HG02678 (cell line): Measurements from ENCODE around the gene VEZF1.
"Not testable (repeated sequence)": the region's sequence is repeated elsewhere in the genome, so short reads cannot be mapped to it uniquely, and the experiment has no call there.

Experiments
- ATAC-seq: cut with Tn5 transposase; IDR thresholded peaks from one replicate; pipeline ENCODE4 v1.9.1; 2021; ENCODE audit warnings: mild to moderate bottlenecking, moderate library complexity; ENCODE audit not compliant: unreplicated experiment

VEZF1 gene

DNA sequence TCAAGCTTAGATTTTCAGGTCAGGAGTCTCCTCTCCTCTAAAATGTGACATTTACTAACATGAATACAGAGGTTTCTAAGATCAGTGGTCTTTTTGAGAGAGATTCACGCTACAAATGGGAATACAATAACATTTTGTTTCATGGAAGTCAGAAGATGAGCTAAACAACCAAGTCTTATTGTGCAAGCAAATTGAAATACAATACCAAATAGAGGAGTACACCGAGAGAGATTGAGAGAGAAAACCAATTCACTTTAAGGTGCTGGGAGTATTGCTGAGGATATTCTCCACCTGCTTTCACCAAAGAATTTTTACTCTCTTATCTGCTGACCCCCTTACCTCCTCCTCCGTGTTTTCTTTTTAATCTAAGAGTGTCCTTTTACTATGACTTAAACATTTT lies 11.5 kb downstream of the VEZF1 start:
- ATAC-seq: no peak

- no peak for ATAC-seq
These were observed 13.0 kb downstream of the VEZF1 start for GRCh38 chr17:57975044-57975443.

DNA sequence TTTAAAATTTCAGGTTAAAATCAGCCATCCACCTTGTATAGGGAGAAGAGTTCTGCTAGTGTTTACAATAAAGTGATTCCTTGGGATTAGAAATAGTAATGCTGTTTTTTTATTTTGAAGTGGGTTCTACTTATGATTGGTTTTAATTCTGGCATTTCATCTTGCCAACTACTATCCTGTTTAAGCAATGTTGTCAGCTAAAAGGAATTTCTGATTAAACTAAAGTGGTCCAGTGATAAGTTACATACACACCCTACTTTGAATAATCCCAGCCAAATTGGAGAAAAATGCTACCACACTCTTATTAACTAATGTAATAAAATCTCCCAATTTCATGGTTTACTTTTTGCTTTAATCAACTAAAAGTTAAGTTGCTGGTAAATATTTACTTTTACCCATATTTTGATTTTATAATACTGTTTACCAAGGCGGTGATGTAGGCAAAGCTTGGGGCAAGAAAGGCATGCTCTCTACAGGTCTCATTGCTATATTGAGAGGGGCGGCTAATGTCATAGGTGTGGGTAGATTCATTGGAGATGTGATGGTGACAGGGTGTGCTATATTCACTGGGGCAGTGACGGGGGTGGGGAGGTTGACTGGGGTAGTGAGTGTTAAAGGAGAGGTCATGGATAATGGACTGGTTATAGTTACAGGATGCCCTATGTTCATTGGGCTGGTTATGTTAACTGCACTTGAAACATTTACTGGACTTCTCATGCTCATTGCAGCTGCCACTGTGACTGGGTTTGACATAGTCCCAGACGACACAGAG lies 13.8 kb downstream of the VEZF1 start:
- ATAC-seq: not testable (repeated sequence)

- ATAC-seq: no peak
These were observed 15.9 kb downstream of the VEZF1 start for GRCh38 chr17:57972151-57972550.

GRCh38 chr17:57971572-57971971 lies 16.5 kb downstream of the VEZF1 start:
- ATAC-seq: no peak

- no peak for ATAC-seq
These were observed 17.3 kb downstream of the VEZF1 start for GRCh38 chr17:57970710-57971109.

DNA sequence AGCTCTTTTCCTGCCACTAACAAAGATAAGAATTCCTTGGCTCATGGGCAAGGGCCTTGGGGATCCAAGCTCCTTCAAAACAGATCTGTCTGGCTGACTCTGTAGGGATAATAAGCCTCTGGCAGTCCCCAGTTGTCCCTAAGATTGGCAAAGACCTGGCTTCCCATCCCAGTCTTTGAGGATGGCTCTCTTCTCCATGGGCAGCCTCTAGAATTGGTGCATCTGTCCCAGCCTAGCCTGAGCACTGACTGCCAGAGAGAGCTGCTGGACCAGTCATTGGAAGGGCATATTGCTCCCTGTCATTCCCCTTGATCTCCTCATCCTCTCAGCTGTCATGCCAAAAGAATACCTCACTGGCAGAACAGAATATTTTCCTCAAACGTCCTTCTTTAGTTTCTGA lies 19.6 kb downstream of the VEZF1 start:
- ATAC-seq: no peak

GRCh38 chr17:57966875-57967274 lies 21.2 kb downstream of the VEZF1 start:
- ATAC-seq: no peak

DNA sequence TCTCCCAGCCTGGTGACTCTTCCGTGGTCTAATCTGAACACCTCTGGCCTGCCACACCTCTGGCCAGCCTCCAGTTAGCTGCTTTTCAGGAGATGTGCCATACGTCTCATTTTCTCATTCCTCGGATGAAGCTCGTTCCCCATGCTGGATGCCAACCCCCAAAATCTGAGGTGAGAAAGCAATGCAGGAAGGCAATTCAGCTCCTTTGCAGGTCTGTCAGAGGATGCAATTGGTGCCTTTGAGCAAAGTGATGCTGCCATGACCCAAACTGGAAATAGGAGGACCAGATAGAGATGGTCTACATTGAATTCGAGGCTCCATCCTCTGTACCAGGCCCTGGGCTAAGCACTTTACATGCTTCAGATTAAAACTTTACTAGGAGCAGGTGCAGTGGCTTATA lies 21.8 kb downstream of the VEZF1 start:
- no peak for ATAC-seq

DNA sequence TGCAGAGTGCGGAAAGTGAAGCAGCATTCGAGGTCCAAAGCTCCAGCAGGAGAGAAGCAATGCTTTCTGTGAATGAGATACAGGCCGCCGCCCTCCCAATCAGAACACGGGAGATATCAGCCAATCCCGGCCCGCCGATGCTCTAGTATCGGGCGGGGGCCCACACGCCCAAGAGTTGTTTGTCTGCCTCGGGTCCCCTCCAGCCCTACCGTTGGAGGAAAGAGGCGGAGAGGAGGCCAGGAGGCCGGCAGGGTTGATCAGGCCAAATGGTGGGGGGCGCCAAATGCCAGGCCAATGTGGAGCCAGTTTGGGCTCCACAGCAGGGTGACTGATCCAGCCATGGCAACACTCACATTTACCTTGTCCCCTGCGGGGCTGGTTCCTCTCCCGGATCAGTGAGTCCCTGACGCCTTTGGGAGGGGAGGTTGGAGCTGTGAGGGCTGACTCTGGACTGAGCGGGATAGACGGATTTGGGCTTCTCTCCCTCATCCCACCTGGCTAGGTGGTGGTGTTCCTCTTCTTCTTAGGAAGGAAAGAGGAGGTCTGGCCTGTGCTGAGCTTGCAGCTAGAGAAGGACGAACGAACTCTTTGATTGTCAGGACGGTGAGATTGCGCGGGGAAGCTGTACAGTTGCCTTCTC lies 22.4 kb downstream of the VEZF1 start:
- no peak for ATAC-seq

GRCh38 chr17:57963149-57963511 lies 24.9 kb downstream of the VEZF1 start:
- no peak for ATAC-seq

GRCh38 chr17:57962279-57963148 lies 25.5 kb downstream of the VEZF1 start:
- no peak for ATAC-seq

DNA sequence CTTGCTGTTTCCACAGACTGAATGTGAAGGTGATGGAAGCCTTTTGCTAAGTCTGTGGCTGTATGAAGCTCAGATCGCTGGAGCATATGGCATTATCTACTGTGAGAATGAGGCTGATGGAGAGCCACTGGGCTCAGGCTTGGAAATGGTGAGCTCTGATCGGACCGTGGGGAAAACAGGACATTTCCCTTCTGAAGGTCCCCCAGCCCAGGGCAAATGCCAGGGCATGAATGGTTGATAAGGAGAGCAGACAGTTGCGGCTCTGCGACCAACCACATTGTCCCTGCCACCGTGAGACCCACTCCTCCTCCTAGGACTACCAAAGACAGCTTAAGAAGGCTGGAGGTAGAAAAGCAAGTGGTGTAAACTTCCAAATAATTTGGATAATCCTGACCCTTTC lies 28.1 kb downstream of the VEZF1 start:
- ATAC-seq: no peak

DNA sequence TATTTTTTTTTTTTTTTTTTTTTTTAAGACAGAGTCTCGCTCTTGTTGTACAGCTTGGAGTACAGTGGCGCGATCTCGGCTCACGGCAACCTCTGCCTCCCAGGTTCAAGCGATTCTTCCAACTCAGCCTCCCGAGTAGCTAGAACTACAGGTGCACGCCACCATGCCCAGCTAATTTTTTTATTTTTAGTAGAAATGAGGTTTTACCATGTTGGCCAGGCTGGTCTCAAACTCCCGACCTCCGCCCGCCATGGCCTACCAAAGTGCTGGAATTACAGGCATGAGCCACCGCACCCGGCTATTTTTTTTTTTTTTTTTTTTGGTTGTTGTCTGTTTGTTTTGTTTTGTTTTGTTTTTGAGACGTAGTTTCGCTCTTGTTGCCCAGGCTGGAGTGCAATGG lies 29.7 kb downstream of the VEZF1 start:
- not testable (repeated sequence) for ATAC-seq

DNA sequence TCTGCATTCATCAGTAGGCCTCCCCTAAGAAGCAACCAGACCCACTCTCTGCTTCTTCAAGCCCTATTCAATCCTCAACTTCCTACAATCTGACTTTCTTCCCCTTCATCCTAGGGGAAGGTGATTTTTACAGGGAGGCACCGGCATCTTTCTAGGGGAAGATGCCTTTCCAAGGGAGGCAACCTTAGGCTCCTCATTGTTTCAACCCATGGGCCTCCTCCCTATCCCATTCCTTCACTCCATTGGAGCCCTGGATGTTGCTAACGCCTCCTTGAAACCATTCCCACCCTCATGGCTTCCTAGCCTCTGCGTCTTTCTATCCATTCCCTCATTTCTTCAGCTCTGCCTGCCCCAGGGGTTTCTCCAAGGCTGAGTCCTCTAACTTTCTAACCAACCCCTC lies 30.2 kb downstream of the VEZF1 start:
- no peak for ATAC-seq

DNA sequence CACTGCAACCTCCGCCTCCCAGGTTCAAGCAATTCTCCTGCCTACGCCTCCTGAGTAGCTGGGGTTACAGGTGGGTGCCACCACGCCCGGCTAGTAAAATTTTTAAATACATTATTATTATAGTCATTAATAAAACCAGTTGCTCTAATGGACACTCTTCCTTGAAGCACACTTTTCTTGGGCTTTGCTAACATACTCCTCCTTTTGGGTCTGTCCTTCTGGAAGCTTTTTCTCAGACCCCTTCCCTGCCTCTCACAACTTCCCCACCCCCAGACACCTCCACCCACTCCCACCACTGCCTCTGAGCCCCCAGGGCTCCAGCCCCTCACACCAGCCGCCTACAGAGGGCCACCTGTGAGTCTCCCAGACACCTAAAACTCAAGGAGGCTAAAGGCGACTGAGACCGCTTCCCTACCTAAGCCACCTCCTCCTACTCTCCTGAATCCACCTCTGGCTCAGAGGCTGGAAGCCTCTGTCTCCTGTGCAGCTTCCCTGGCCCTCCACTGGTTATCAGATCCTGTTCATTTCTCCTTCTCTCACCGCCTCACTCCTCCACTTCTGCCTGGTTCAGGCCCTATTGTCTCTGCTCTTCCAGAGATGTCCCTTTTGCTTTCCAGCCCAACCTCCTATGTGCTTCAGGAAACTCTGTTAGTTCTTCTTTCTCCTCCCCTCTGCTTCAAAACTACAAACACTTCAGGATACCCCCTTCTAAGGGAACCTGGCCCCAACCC lies 30.8 kb downstream of the VEZF1 start:
- ATAC-seq: no peak

GRCh38 chr17:57956291-57957119 lies 31.5 kb downstream of the VEZF1 start:
- peak; percentile 77 for ATAC-seq

GRCh38 chr17:57955183-57955931 lies 32.7 kb downstream of the VEZF1 start, which contains the start of gene CUEDC1:
TSS of gene CUEDC1 (minus strand) at chr17:57955412. CDS start at chr17:57885564, 69,848 bp downstream.
- ATAC-seq: no peak
